Stomach (tissue), 4 donors: ENCODE results near the gene SPAG16.

ENCODE experiments used
- CTCF ChIP-seq, 7 experiments: fragments of 450-650 bp in 4 of 7; fragments of 200-600 bp in 3 of 7; sonication (generic) in 3 of 7; IDR thresholded peaks; one replicate each; pipeline ENCODE4 v1.5.1; 2016 to 2019; ENCODE audit warnings: antibody characterized with exemption in 7 of 7, control low read depth in 2 of 7, mild to moderate bottlenecking in 1 of 7
- EP300 ChIP-seq: sonication (generic); formaldehyde crosslinking; IDR thresholded peaks from one replicate; pipeline ENCODE4 v1.6.1; 2017; ENCODE audit warnings: antibody characterized with exemption

- TF ChIP-seq CTCF (IDR thresholded peaks at IDR 0.05) = no peak
- TF ChIP-seq EP300 = no peak
Measured at GRCh38 chr2:213763354-213763753, 479.1 kb downstream of the SPAG16 start.
